ENCODE data around the gene SYNPR. TPM values are rescaled to one million over a fixed set of nuclear protein-coding genes. Genes with fewer than 3 reads are reported as not detected.

Gene SYNPR
- total RNA-seq, 1 donor from 2014 or later: 13.2 TPM

DNA sequence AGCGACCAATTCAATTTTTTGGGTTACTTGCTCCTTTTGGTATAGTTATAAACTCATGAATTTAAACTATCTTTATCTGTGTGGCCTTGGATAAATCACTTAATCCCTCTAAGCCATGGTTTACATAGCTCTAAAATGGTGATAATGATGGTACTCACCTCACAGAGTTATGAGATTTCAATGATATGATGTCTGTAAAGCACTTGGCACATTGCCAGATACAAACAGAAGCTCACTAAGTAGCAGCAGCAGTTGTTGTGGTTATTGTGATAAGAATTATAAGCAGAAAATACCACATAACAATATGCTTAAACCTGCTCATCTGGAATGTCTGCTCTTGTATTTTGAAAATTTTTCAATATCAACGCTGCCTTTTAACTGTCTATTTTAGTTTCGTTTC, 189.3 kb downstream of the SYNPR start:
- DNase-seq (ENCODE audit: low spot score, unreplicated experiment): no peak
- H3K36me3 Mint-ChIP-seq (ENCODE audit: insufficient read depth): peaks cover 3% of the 10 kb centered on the region
- H3K4me3 Mint-ChIP-seq (ENCODE audit: low read depth): no peak overlapping the region
- no peak for TF ChIP-seq CTCF (IDR thresholded peaks at IDR 0.05; ENCODE audit: unreplicated experiment)
- no peak overlapping the region for H3K27ac Mint-ChIP-seq
- H3K4me1 Mint-ChIP-seq (ENCODE audit: low read depth): no peaks in the 10 kb centered on the region
- H3K9me3 Mint-ChIP-seq (ENCODE audit: low read depth): peaks cover 11% of the 10 kb centered on the region
- no peaks in the 10 kb centered on the region for H3K27me3 Mint-ChIP-seq

DNA sequence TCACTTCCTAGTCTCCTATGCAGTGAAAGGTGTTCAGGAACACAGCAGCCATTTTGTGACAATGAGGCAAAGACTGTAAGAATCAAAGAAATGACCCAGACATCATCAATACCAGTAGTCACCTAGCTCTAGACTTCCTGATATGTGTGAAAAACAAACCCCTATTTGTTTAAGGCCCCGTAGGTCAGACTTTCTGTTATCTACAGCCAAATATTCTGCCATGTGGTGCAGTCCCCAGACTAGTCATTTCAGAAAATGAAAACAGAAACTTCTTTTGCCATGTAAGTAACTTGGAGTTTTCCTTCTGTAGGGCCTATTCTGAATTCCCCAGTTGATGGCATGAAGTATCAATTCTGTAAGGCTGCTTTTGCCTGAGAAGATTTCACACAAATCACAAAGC, 192.6 kb downstream of the SYNPR start:
- Mint-ChIP-seq H3K27ac (no peak overlapping the region), H3K27me3 (no peaks in the 10 kb centered on the region), H3K4me1 (ENCODE audit: low read depth) (peaks cover 10% of the 10 kb centered on the region), H3K36me3 (ENCODE audit: insufficient read depth) (peaks cover 3% of the 10 kb centered on the region), H3K9me3 (ENCODE audit: low read depth) (peaks cover 11% of the 10 kb centered on the region), H3K4me3 (ENCODE audit: low read depth) (no peak overlapping the region)
- no peak for DNase-seq (ENCODE audit: low spot score, unreplicated experiment)
- TF ChIP-seq CTCF (IDR thresholded peaks at IDR 0.05; ENCODE audit: unreplicated experiment): no peak

GRCh38 chr3:63471781-63472180, 193.7 kb downstream of the SYNPR start:
- Mint-ChIP-seq H3K27me3 (no peaks in the 10 kb centered on the region), H3K36me3 (ENCODE audit: insufficient read depth) (peaks cover 3% of the 10 kb centered on the region), H3K4me3 (ENCODE audit: low read depth) (no peak overlapping the region), H3K9me3 (ENCODE audit: low read depth) (peaks cover 5% of the 10 kb centered on the region), H3K27ac (no peak overlapping the region), H3K4me1 (ENCODE audit: low read depth) (peaks cover 10% of the 10 kb centered on the region)
- no peak for DNase-seq (ENCODE audit: low spot score, unreplicated experiment)
- no peak for TF ChIP-seq CTCF (IDR thresholded peaks at IDR 0.05; ENCODE audit: unreplicated experiment)

GRCh38 chr3:63473641-63474166, 195.6 kb downstream of the SYNPR start:
- H3K9me3 Mint-ChIP-seq (ENCODE audit: low read depth): peaks cover 5% of the 10 kb centered on the region
- no peaks in the 10 kb centered on the region for H3K27me3 Mint-ChIP-seq
- no peak for DNase-seq (ENCODE audit: low spot score, unreplicated experiment)
- H3K27ac Mint-ChIP-seq: no peak overlapping the region
- H3K4me1 Mint-ChIP-seq (ENCODE audit: low read depth): peaks cover 10% of the 10 kb centered on the region
- H3K4me3 Mint-ChIP-seq (ENCODE audit: low read depth): no peak overlapping the region
- peaks cover 5% of the 10 kb centered on the region for H3K36me3 Mint-ChIP-seq (ENCODE audit: insufficient read depth)
- TF ChIP-seq CTCF (IDR thresholded peaks at IDR 0.05; ENCODE audit: unreplicated experiment): no peak

DNA sequence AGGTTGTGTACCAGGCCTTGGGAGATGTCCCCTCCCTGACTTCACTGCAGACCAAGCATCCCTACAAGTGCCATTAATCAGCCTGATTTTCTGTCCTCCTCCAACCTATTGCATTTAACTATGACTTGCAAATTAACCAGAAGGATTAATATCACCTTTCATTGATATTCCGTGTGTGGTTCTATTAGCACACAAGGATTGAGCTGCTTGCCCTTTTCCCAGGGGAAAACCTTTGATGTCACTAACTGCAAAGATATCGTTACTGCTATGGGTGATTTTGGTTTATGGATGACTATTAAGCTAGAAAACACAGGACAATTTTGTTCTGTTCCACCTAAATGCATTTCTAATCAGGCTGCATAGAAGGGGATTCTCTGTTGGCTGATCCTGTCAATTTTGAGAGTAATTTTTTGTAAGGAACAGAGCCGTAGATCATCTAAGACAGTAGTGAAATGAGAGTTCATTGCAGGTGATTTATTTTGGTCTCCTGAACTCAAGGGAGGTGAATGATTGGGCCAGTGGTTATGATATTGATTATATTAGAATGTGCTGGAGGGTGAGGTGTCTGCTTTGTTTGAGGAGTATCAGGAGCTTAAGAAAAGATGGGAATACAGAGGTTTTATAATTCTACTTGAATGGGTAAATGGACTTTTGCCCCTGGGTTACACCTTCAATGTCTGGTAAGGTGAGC, 196.9 kb downstream of the SYNPR start:
- Mint-ChIP-seq H3K9me3 (ENCODE audit: low read depth) (peaks cover 5% of the 10 kb centered on the region), H3K4me3 (ENCODE audit: low read depth) (no peak overlapping the region), H3K36me3 (ENCODE audit: insufficient read depth) (peaks cover 6% of the 10 kb centered on the region), H3K27me3 (no peaks in the 10 kb centered on the region), H3K27ac (no peak overlapping the region), H3K4me1 (ENCODE audit: low read depth) (peaks cover 18% of the 10 kb centered on the region)
- no peak for TF ChIP-seq CTCF (IDR thresholded peaks at IDR 0.05; ENCODE audit: unreplicated experiment)
- DNase-seq (ENCODE audit: low spot score, unreplicated experiment): no peak
